T-helper 1 cell (primary cell): Measurements from ENCODE around the gene GALNT15.

Experiments used
- DNase-seq, 5 donors: peaks; one replicate each; pipeline ENCODE4 v3.0.0-alpha.2; 2012 to 2020

The GALNT15 gene

GRCh38 chr3:16189201-16189600, 14.7 kb downstream of the GALNT15 start:
- DNase-seq: no peak

- no peak for DNase-seq
Measured at GRCh38 chr3:16190704-16191103, 16.2 kb downstream of the GALNT15 start.

- no peak for DNase-seq
Measured at GRCh38 chr3:16191591-16191990, 17.1 kb downstream of the GALNT15 start.

- no peak for DNase-seq
Measured at GRCh38 chr3:16192176-16192811, 17.8 kb downstream of the GALNT15 start.

- DNase-seq: no peak
Measured at GRCh38 chr3:16198427-16198826, 23.9 kb downstream of the GALNT15 start.

- no peak for DNase-seq
Measured at GRCh38 chr3:16199769-16200168, 25.3 kb downstream of the GALNT15 start.

GRCh38 chr3:16200411-16200810, 25.9 kb downstream of the GALNT15 start:
- DNase-seq: no peak

- DNase-seq: no peak
Measured at GRCh38 chr3:16203031-16203430, 28.6 kb downstream of the GALNT15 start.

GRCh38 chr3:16203671-16204629, 29.5 kb downstream of the GALNT15 start:
- DNase-seq: no peak

- no peak for DNase-seq
Measured at GRCh38 chr3:16204751-16205150, 30.3 kb downstream of the GALNT15 start.

GRCh38 chr3:16205156-16205870, 30.8 kb downstream of the GALNT15 start:
- DNase-seq: no peak

GRCh38 chr3:16207031-16207430, 32.6 kb downstream of the GALNT15 start:
- DNase-seq: no peak

GRCh38 chr3:16211176-16211904, 36.9 kb downstream of the GALNT15 start:
- no peak for DNase-seq

- no peak for DNase-seq
Measured at GRCh38 chr3:16214366-16214765, 39.9 kb downstream of the GALNT15 start.

GRCh38 chr3:16216373-16216935, 42.0 kb downstream of the GALNT15 start:
- DNase-seq: no peak

GRCh38 chr3:16219777-16220176, 45.3 kb downstream of the GALNT15 start:
- DNase-seq: no peak

GRCh38 chr3:16221990-16222389, 47.5 kb downstream of the GALNT15 start:
- DNase-seq: no peak

GRCh38 chr3:16222547-16222946, 48.1 kb downstream of the GALNT15 start:
- DNase-seq: no peak

- no peak for DNase-seq
Measured at GRCh38 chr3:16224325-16224724, 49.8 kb downstream of the GALNT15 start.

- DNase-seq: no peak
Measured at GRCh38 chr3:16227566-16227965, 53.1 kb downstream of the GALNT15 start.

GRCh38 chr3:16229681-16230080, 55.2 kb downstream of the GALNT15 start:
- no peak for DNase-seq

- no peak for DNase-seq
Measured at GRCh38 chr3:16231983-16232382, 57.5 kb downstream of the GALNT15 start.
